T-cell (primary cell): ENCODE data around the gene WDR48. TPM values are rescaled to one million over a fixed set of nuclear protein-coding genes. Genes with fewer than 3 reads are reported as not detected.
A peak's percentile ranks its signal among the peaks of the same experiment; 100 is the strongest.

Source experiments
- ATAC-seq, 4 experiments: fragments of 200-7000 bp in 3 of 4; fragments of 150-1000 bp in 1 of 4; cut with Tn5 transposase; replicated peaks in 1 of 4; 1 replicate in 3 of 4; 2 replicates in 1 of 4; pipeline ENCODE4 v1.10.0; 2021; ENCODE audit warnings: moderate library complexity in 3 of 4, mild to moderate bottlenecking in 2 of 4, moderate number of reproducible peaks in 1 of 4
- CTCF ChIA-PET, 2 donors: fragments of 300-600 bp; sonication (Branson Sonifier 250); formaldehyde crosslinking; loops; one replicate each; lab custom pipeline; 2022; ENCODE audit warnings: antibody characterized with exemption in 2 of 2; lab: Charles Lee
- POLR2A ChIA-PET, 2 donors: fragments of 300-600 bp; sonication (Branson Sonifier 250); formaldehyde crosslinking; loops; one replicate each; lab custom pipeline; 2022; ENCODE audit warnings: antibody characterized with exemption in 2 of 2; lab: Charles Lee
- DNase-seq, 35 experiments: peaks; one replicate each; pipeline versions ENCODE4 v3.0.0 to v3.0.0-alpha.2; 2013 to 2023
- H3K27ac ChIP-seq: one replicate; pipeline ENCODE4 v1.5.1; 2013; ENCODE audit warnings: low read length
- H3K27me3 ChIP-seq, 2 experiments: replicated peaks in 1 of 2; 1 replicate in 1 of 2; 2 replicates in 1 of 2; pipeline versions ENCODE4 v1.6.1 to v1.7.0; 2013; ENCODE audit warnings: low read length in 1 of 2, mixed read lengths in 1 of 2; ENCODE audit not compliant: control insufficient read depth in 2 of 2, insufficient read depth in 2 of 2; ENCODE audit errors: extremely low read depth in 1 of 2
- H3K36me3 ChIP-seq, 2 donors: 1 replicate in 1 of 2; 2 replicates in 1 of 2; pipeline versions ENCODE4 v1.6.1 to v1.7.0; 2013; ENCODE audit warnings: low read length in 1 of 2; ENCODE audit not compliant: control insufficient read depth in 2 of 2, insufficient read depth in 1 of 2; ENCODE audit errors: extremely low read depth in 1 of 2
- H3K4me1 ChIP-seq, 2 experiments: 1 replicate in 1 of 2; 2 replicates in 1 of 2; pipeline versions ENCODE4 v1.6.1 to v1.7.0; 2013; ENCODE audit warnings: low read length in 2 of 2, mixed read lengths in 1 of 2; ENCODE audit not compliant: insufficient read depth in 2 of 2, control insufficient read depth in 1 of 2; ENCODE audit errors: extremely low read depth in 1 of 2
- H3K4me3 ChIP-seq, 2 donors: 1 replicate in 1 of 2; 2 replicates in 1 of 2; pipeline versions ENCODE4 v1.5.1 to v1.7.0; 2013; ENCODE audit warnings: mild to moderate bottlenecking in 2 of 2, low read length in 1 of 2, moderate library complexity in 1 of 2; ENCODE audit not compliant: control insufficient read depth in 1 of 2; ENCODE audit errors: extremely low read depth in 1 of 2
- H3K9me3 ChIP-seq: 2 replicates; pipeline ENCODE4 v1.7.0; 2013
- H3K27ac Mint-ChIP-seq, 2 donors: one replicate each; pipeline ENCODE4 v1.8.0; 2020 to 2021; ENCODE audit warnings: mild to moderate bottlenecking in 2 of 2, mixed read lengths in 2 of 2
- H3K27me3 Mint-ChIP-seq, 2 donors: one replicate each; pipeline ENCODE4 v1.8.0; 2021 to 2022; ENCODE audit warnings: mixed read lengths in 2 of 2
- H3K36me3 Mint-ChIP-seq: one replicate; pipeline ENCODE4 v1.8.0; 2021; ENCODE audit warnings: mixed read lengths
- H3K4me1 Mint-ChIP-seq, 3 donors: one replicate each; pipeline ENCODE4 v1.8.0; 2020 to 2022; ENCODE audit warnings: mixed read lengths in 3 of 3, mild to moderate bottlenecking in 1 of 3
- H3K4me3 Mint-ChIP-seq, 3 donors: one replicate each; pipeline ENCODE4 v1.8.0; 2020 to 2022; ENCODE audit warnings: mild to moderate bottlenecking in 3 of 3, mixed read lengths in 3 of 3, moderate library complexity in 3 of 3
- H3K9me3 Mint-ChIP-seq, 3 donors: one replicate each; pipeline ENCODE4 v1.8.0; 2020 to 2022; ENCODE audit warnings: mixed read lengths in 3 of 3
- WGBS: methylation state at CpG from one replicate; pipeline ENCODE4 v1.1.5; 2013; ENCODE audit warnings: missing lambda C conversion rate; ENCODE audit not compliant: insufficient coverage; 5-methylcytosine and 5-hydroxymethylcytosine counted together
- total RNA-seq, 35 experiments: library from RNA in 6 of 35; stranded (reverse) in 6 of 35; fragments of 120-200 nt in 1 of 35; gene quantifications; one replicate each; pipeline versions ENCODE4 v1.2.1 to v1.2.4 and lab custom pipeline; 2013 to 2026

The WDR48 gene
- total RNA-seq, 5 donors from 2014 or later (not counting 1 experiment from before 2014, with no cell fraction given) = 54.2 to 90.3 (median 59.9) TPM

GRCh38 chr3:39105687-39106063 is 53.9 kb downstream of the WDR48 start:
- no peaks in the 10 kb centered on the region for H3K36me3 Mint-ChIP-seq
- H3K36me3 ChIP-seq = peaks cover 0 to 3% of the 10 kb centered on the region in 2 donors
- peak overlapping the region; percentile 82 to 95 (median 85) for H3K4me3 Mint-ChIP-seq
- H3K4me3 ChIP-seq = no peak overlapping the region
- peaks cover 62 to 74% (median 69%) of the 10 kb centered on the region in 3 donors for H3K4me1 Mint-ChIP-seq
- H3K4me1 ChIP-seq = peaks cover 7 to 40% of the 10 kb centered on the region in 2 experiments
- H3K9me3 ChIP-seq = no peaks in the 10 kb centered on the region
- 74% methylated on average over 3 of the region's 3 CpGs for WGBS
- H3K27ac ChIP-seq = no peak overlapping the region
- POLR2A ChIA-PET = no interaction called here
- no peaks in the 10 kb centered on the region for H3K27me3 ChIP-seq
- CTCF ChIA-PET = interaction anchor here in 1 of 2 donors (1.2 kb wide), 1 partner anchor 182 kb away, joined by 10 read pairs; no protein-coding TSS in a partner anchor
- H3K9me3 Mint-ChIP-seq = no peaks in the 10 kb centered on the region
- H3K27ac Mint-ChIP-seq = peak overlapping the region; percentile 88 to 92
- ATAC-seq (no peak), DNase-seq (no peak)
- no peaks in the 10 kb centered on the region for H3K27me3 Mint-ChIP-seq

GRCh38 chr3:39106281-39106811 is 54.5 kb downstream of the WDR48 start:
- peak overlapping the region; percentile 48 for H3K27ac ChIP-seq
- POLR2A ChIA-PET = interaction anchor here in 1 of 2 donors (0.6 kb wide), 1 partner anchor 104 kb away, joined by 3 read pairs; no protein-coding TSS in a partner anchor
- no peaks in the 10 kb centered on the region for H3K9me3 Mint-ChIP-seq

GRCh38 chr3:39106851-39107387 is 55.1 kb downstream of the WDR48 start:
- CTCF ChIA-PET = interaction anchor here (1.4 kb wide), 3 partner anchors 71 to 185 kb away, joined by 4 to 5 read pairs (median 5); no protein-coding TSS in a partner anchor
- peak overlapping the region; percentile 88 to 92 for H3K27ac Mint-ChIP-seq
- Histone ChIP-seq H3K36me3 (no peaks in the 10 kb centered on the region), H3K27me3 (no peaks in the 10 kb centered on the region), H3K9me3 (no peaks in the 10 kb centered on the region), H3K4me1 (peaks cover 7 to 37% of the 10 kb centered on the region in 2 experiments), H3K27ac (peak overlapping the region; percentile 48), H3K4me3 (peak overlapping the region; percentile 78 to 91)
- POLR2A ChIA-PET = interaction anchor here in 1 of 2 donors (0.6 kb wide), 1 partner anchor 105 kb away, joined by 3 read pairs; no protein-coding TSS in a partner anchor
- H3K4me3 Mint-ChIP-seq = peak overlapping the region; percentile 82 to 95 (median 85)
- peaks cover 57 to 67% (median 62%) of the 10 kb centered on the region in 3 donors for H3K4me1 Mint-ChIP-seq
- no peaks in the 10 kb centered on the region for H3K27me3 Mint-ChIP-seq
- H3K9me3 Mint-ChIP-seq = no peaks in the 10 kb centered on the region
- ATAC-seq = peak in 3 of 4 experiments; percentile 1 to 13 (median 11)
- no peaks in the 10 kb centered on the region for H3K36me3 Mint-ChIP-seq
- DNase-seq = peak in 2 of 35 experiments; percentile 28 to 32
- under 1% methylated on average over 55 of the region's 55 CpGs for WGBS

More at GRCh38 chr3:39106281-39106811, 54.5 kb downstream of the WDR48 start:
- Histone ChIP-seq H3K9me3 (no peaks in the 10 kb centered on the region), H3K4me1 (peaks cover 7 to 38% of the 10 kb centered on the region in 2 experiments), H3K36me3 (no peaks in the 10 kb centered on the region), H3K27me3 (no peaks in the 10 kb centered on the region), H3K4me3 (peak overlapping the region; percentile 78 to 91)
- Mint-ChIP-seq H3K27me3 (no peaks in the 10 kb centered on the region), H3K36me3 (no peaks in the 10 kb centered on the region), H3K27ac (peak overlapping the region; percentile 88 to 92), H3K4me1 (peaks cover 60 to 71% (median 65%) of the 10 kb centered on the region in 3 donors), H3K4me3 (peak overlapping the region; percentile 82 to 95 (median 85))
- ATAC-seq = no peak
- DNase-seq = no peak
- CTCF ChIA-PET = interaction anchor here in 1 of 2 donors (1.2 kb wide), 1 partner anchor 182 kb away, joined by 10 read pairs; no protein-coding TSS in a partner anchor
- WGBS = 64% methylated on average over 7 of the region's 16 CpGs

GRCh38 chr3:39107388-39108199 is 55.8 kb downstream of the WDR48 start, which contains the start of the genes GORASP1 and TTC21A:
Gene GORASP1 (minus strand): TSS chr3:39107627. CDS start chr3:39107541, 86 bp downstream.
Gene TTC21A (plus strand): TSS chr3:39107680. CDS start chr3:39107838, 158 bp downstream.
- Mint-ChIP-seq H3K27ac (peak within 1 kb of the TSS; percentile 88 to 92), H3K36me3 (no peaks in the 10 kb centered on the region), H3K4me1 (peaks cover 54 to 60% (median 56%) of the 10 kb centered on the region in 3 donors)

GRCh38 chr3:39108200-39108710 is 56.4 kb downstream of the WDR48 start:
- Histone ChIP-seq H3K27me3 (no peaks in the 10 kb centered on the region), H3K36me3 (no peaks in the 10 kb centered on the region), H3K27ac (peak overlapping the region; percentile 44), H3K9me3 (no peaks in the 10 kb centered on the region), H3K4me3 (peak overlapping the region; percentile 78 to 91), H3K4me1 (peaks cover 7 to 37% of the 10 kb centered on the region in 2 experiments)
- Mint-ChIP-seq H3K4me1 (peaks cover 48 to 53% (median 49%) of the 10 kb centered on the region in 3 donors), H3K4me3 (peak overlapping the region; percentile 87 to 95 (median 93)), H3K36me3 (no peaks in the 10 kb centered on the region), H3K27ac (peak overlapping the region; percentile 86 to 92), H3K9me3 (no peaks in the 10 kb centered on the region), H3K27me3 (no peaks in the 10 kb centered on the region)
- ATAC-seq (peak; percentile 42 to 61 (median 52)), DNase-seq (peak in 26 of 35 experiments; percentile 9 to 66 (median 26))
- ChIA-PET CTCF (interaction anchor here (0.7 to 1.4 kb wide), 5 partner anchors 24 to 184 kb away, joined by 3 to 5 read pairs (median 4); no protein-coding TSS in a partner anchor), POLR2A (interaction anchor here in 1 of 2 donors (1.6 kb wide), 1 partner anchor 32 kb away, joined by 4 read pairs; no protein-coding TSS in a partner anchor)
- 0% methylated on average over 1 of the region's 2 CpGs for WGBS

More at GRCh38 chr3:39107388-39108199, 55.8 kb downstream of the WDR48 start, which contains the start of the genes GORASP1 and TTC21A:
- DNase-seq (peak; percentile 22 to 76 (median 45)), ATAC-seq (peak; percentile 62 to 68 (median 66))
- peak within 1 kb of the TSS; percentile 48 for H3K27ac ChIP-seq
- H3K4me3 Mint-ChIP-seq = peak within 1 kb of the TSS; percentile 87 to 95 (median 93)
- no peaks in the 10 kb centered on the region for H3K27me3 ChIP-seq
- POLR2A ChIA-PET = interaction anchor here in 1 of 2 donors (1.6 kb wide), 1 partner anchor 33 kb away, joined by 4 read pairs; no protein-coding TSS in a partner anchor
- peaks cover 7 to 37% of the 10 kb centered on the region in 2 experiments for H3K4me1 ChIP-seq
- H3K9me3 ChIP-seq = no peaks in the 10 kb centered on the region
- H3K27me3 Mint-ChIP-seq = no peaks in the 10 kb centered on the region
- WGBS = under 1% methylated on average over 74 of the region's 74 CpGs
- no peaks in the 10 kb centered on the region for H3K9me3 Mint-ChIP-seq
- no peaks in the 10 kb centered on the region for H3K36me3 ChIP-seq
- CTCF ChIA-PET = interaction anchor here (1.0 to 1.4 kb wide), 4 partner anchors 70 to 184 kb away, joined by 4 to 5 read pairs (median 4); no protein-coding TSS in a partner anchor
- H3K4me3 ChIP-seq = peak within 1 kb of the TSS; percentile 78 to 91
